Suprapubic skin (tissue), 4 donors: ENCODE measurements around the gene ABHD18.

Source experiments
- EP300 ChIP-seq: sonication (generic); formaldehyde crosslinking; IDR thresholded peaks from one replicate; pipeline ENCODE4 v1.6.1; 2017; ENCODE audit warnings: antibody characterized with exemption
- POLR2A ChIP-seq, 2 donors: fragments of 450-650 bp; IDR thresholded peaks; one replicate each; pipeline ENCODE4 v1.6.1; 2017; ENCODE audit warnings: antibody characterized with exemption in 2 of 2, mild to moderate bottlenecking in 2 of 2, moderate library complexity in 2 of 2
- POLR2AphosphoS5 ChIP-seq, 3 donors: sonication (generic); formaldehyde crosslinking; IDR thresholded peaks; one replicate each; pipeline ENCODE4 v1.6.1; 2017; ENCODE audit warnings: antibody characterized with exemption in 3 of 3
- TF ChIP-seq, protein P1 (sequence below), 2 donors: fragments of 200-600 bp in 1 of 2; fragments of 450-650 bp in 1 of 2; sonication (generic) in 1 of 2; IDR thresholded peaks; one replicate each; pipeline ENCODE4 v1.5.1; 2016 to 2019; ENCODE audit warnings: antibody characterized with exemption in 2 of 2, mild to moderate bottlenecking in 1 of 2, moderate library complexity in 1 of 2

DNA sequence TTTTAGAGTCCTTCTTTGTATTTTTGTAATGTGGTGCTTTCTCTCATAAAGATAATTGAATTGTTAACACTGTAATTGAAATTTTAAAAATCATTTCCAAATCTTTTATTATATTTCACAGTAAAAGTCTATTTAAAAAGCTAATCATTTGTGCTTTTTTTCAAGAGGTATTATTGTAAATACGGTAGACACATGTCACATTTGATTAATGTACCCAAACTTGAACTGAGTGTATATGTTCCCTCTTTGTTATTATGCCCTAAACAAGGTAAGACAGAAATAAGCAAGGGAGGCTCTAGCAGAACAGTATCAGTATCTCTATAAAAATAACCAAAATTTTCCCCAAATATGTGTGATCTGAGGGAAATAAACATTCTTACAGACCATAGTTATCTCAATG is 74.4 kb downstream of the ABHD18 start:
- TF ChIP-seq, protein P1, sequence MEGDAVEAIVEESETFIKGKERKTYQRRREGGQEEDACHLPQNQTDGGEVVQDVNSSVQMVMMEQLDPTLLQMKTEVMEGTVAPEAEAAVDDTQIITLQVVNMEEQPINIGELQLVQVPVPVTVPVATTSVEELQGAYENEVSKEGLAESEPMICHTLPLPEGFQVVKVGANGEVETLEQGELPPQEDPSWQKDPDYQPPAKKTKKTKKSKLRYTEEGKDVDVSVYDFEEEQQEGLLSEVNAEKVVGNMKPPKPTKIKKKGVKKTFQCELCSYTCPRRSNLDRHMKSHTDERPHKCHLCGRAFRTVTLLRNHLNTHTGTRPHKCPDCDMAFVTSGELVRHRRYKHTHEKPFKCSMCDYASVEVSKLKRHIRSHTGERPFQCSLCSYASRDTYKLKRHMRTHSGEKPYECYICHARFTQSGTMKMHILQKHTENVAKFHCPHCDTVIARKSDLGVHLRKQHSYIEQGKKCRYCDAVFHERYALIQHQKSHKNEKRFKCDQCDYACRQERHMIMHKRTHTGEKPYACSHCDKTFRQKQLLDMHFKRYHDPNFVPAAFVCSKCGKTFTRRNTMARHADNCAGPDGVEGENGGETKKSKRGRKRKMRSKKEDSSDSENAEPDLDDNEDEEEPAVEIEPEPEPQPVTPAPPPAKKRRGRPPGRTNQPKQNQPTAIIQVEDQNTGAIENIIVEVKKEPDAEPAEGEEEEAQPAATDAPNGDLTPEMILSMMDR (IDR thresholded peaks at IDR 0.05) = no peak
- TF ChIP-seq POLR2A (IDR thresholded peaks at IDR 0.05) = no peak
- TF ChIP-seq EP300 = no peak
- no peak for TF ChIP-seq POLR2AphosphoS5 (IDR thresholded peaks at IDR 0.05)
